Caco-2 (cell line): ENCODE data around the gene JAKMIP3. TPM values are rescaled to one million over a fixed set of nuclear protein-coding genes. Genes with fewer than 3 reads are reported as not detected.
A peak's percentile ranks its signal among the peaks of the same experiment; 100 is the strongest.

ENCODE experiments used
- BruUV-seq: library from RNA; stranded (reverse); fragments of 400-500 nt; replicated peaks from 2 replicates; lab custom pipeline; 2021; lab: Mats Ljungman, UMichigan
- CTCF ChIA-PET: fragments of 300-600 bp; sonication (Branson Sonifier 250); formaldehyde crosslinking; loops from one replicate; lab custom pipeline; 2022; ENCODE audit warnings: antibody characterized with exemption; lab: Charles Lee
- POLR2A ChIA-PET: fragments of 300-600 bp; sonication (Branson Sonifier 250); formaldehyde crosslinking; loops from one replicate; lab custom pipeline; 2022; ENCODE audit warnings: antibody characterized with exemption; lab: Charles Lee
- DNase-seq, 2 experiments: peaks; one replicate each; pipeline versions ENCODE4 v3.0.0 to v3.0.0-alpha.2; 2020 to 2022
- H3K27me3 ChIP-seq: replicated peaks from 2 replicates; pipeline ENCODE4 v1.6.0; 2011; ENCODE audit warnings: low read length; ENCODE audit not compliant: control insufficient read depth, insufficient read depth
- H3K36me3 ChIP-seq: 2 replicates; pipeline ENCODE4 v1.5.1; 2011; ENCODE audit warnings: low read length; ENCODE audit not compliant: control insufficient read depth, insufficient read depth
- H3K4me1 ChIP-seq: fragments of 250-450 bp; sonication (Bioruptor Pico); 2 replicates; pipeline ENCODE4 v1.5.1; 2020; ENCODE audit warnings: mild to moderate bottlenecking
- H3K4me3 ChIP-seq: 2 replicates; pipeline ENCODE4 v1.5.1; 2011; ENCODE audit warnings: low read depth, mild to moderate bottlenecking, control low read depth, low read length
- H3K9me3 ChIP-seq: fragments of 250-450 bp; sonication (Bioruptor Pico); 2 replicates; pipeline ENCODE4 v1.5.1; 2020; ENCODE audit warnings: mild to moderate bottlenecking, moderate library complexity
- H3K27ac Mint-ChIP-seq: one replicate; pipeline ENCODE4 v1.8.0; 2022; ENCODE audit warnings: mixed read lengths; ENCODE audit not compliant: unreplicated experiment
- H3K27me3 Mint-ChIP-seq: one replicate; pipeline ENCODE4 v1.8.0; 2022; ENCODE audit warnings: mixed read lengths; ENCODE audit not compliant: insufficient read depth, unreplicated experiment
- H3K36me3 Mint-ChIP-seq: one replicate; pipeline ENCODE4 v1.8.0; 2022; ENCODE audit warnings: mild to moderate bottlenecking, mixed read lengths; ENCODE audit not compliant: insufficient read depth, unreplicated experiment
- H3K4me1 Mint-ChIP-seq: one replicate; pipeline ENCODE4 v1.8.0; 2022; ENCODE audit warnings: low read depth, mixed read lengths; ENCODE audit not compliant: unreplicated experiment
- H3K4me3 Mint-ChIP-seq: one replicate; pipeline ENCODE4 v1.8.0; 2022; ENCODE audit warnings: mild to moderate bottlenecking, moderate library complexity, mixed read lengths; ENCODE audit not compliant: unreplicated experiment
- H3K9me3 Mint-ChIP-seq: one replicate; pipeline ENCODE4 v1.8.0; 2022; ENCODE audit warnings: mixed read lengths; ENCODE audit not compliant: unreplicated experiment
- CTCF ChIP-seq, 2 experiments: fragments of 200-600 bp in 1 of 2; IDR thresholded peaks; 1 replicate in 1 of 2; 2 replicates in 1 of 2; pipeline versions ENCODE4 v1.5.1 to v1.8.0; 2011 to 2022; ENCODE audit warnings: antibody characterized with exemption in 1 of 2, control low read depth in 1 of 2, inconsistent platforms in 1 of 2, low read depth in 1 of 2, low read length in 1 of 2, mild to moderate bottlenecking in 1 of 2, moderate library complexity in 1 of 2; ENCODE audit not compliant: insufficient read depth in 1 of 2, severe bottlenecking in 1 of 2, unreplicated experiment in 1 of 2
- intact Hi-C: fragments of 100-400 bp; cut with micrococcal nuclease; formaldehyde crosslinking; loops from one replicate; pipeline ENCODE4 v1.10.0; 2022; ENCODE audit not compliant: unreplicated experiment
- total RNA-seq: library from RNA; stranded (reverse); gene quantifications from 2 replicates; pipeline ENCODE4 v1.2.3, GENCODE V29; 2022

Gene JAKMIP3
- total RNA-seq, 1 experiment from 2014 or later, result 0.50 TPM

GRCh38 chr10:132054564-132054963 lies 11.2 kb upstream of the JAKMIP3 start:
- H3K36me3 Mint-ChIP-seq, result peaks cover 4% of the 10 kb centered on the region
- H3K27ac Mint-ChIP-seq, result no peak overlapping the region
- no peaks in the 10 kb centered on the region for H3K4me1 ChIP-seq
- no TSS peak for BruUV-seq
- no peak overlapping the region for H3K4me3 Mint-ChIP-seq
- H3K27me3 ChIP-seq, result no peaks in the 10 kb centered on the region; the same call in 1 of the 2 replicates
- peaks cover 12% of the 10 kb centered on the region for H3K9me3 Mint-ChIP-seq
- ChIA-PET CTCF (no interaction called here), POLR2A (no interaction called here)
- DNase-seq, result peak in 1 of 2 experiments; percentile 54
- peaks cover 3% of the 10 kb centered on the region for H3K27me3 Mint-ChIP-seq
- TF ChIP-seq CTCF (IDR thresholded peaks at IDR 0.05; ENCODE audit: insufficient read depth in 1 of 2, low read depth in 1 of 2, low read length in 1 of 2, severe bottlenecking in 1 of 2, unreplicated experiment in 1 of 2), result no peak
- H3K36me3 ChIP-seq, result no peaks in the 10 kb centered on the region
- H3K9me3 ChIP-seq, result peaks cover 19% of the 10 kb centered on the region
- intact Hi-C loops, result no loop called here
- no peak overlapping the region for H3K4me3 ChIP-seq
- H3K4me1 Mint-ChIP-seq, result no peaks in the 10 kb centered on the region

- Mint-ChIP-seq H3K27ac (no peak overlapping the region), H3K27me3 (peaks cover 11% of the 10 kb centered on the region), H3K36me3 (peaks cover 4% of the 10 kb centered on the region), H3K9me3 (peaks cover 12% of the 10 kb centered on the region), H3K4me1 (no peaks in the 10 kb centered on the region), H3K4me3 (no peak overlapping the region)
- Histone ChIP-seq H3K4me1 (no peaks in the 10 kb centered on the region), H3K27me3 (no peaks in the 10 kb centered on the region; the same call in 1 of the 2 replicates), H3K36me3 (no peaks in the 10 kb centered on the region), H3K9me3 (peaks cover 19% of the 10 kb centered on the region), H3K4me3 (no peak overlapping the region)
- intact Hi-C loops, result no loop called here
- ChIA-PET CTCF (no interaction called here), POLR2A (no interaction called here)
- DNase-seq, result no peak
- BruUV-seq, result no TSS peak
- no peak for TF ChIP-seq CTCF (IDR thresholded peaks at IDR 0.05; ENCODE audit: insufficient read depth in 1 of 2, low read depth in 1 of 2, low read length in 1 of 2, severe bottlenecking in 1 of 2, unreplicated experiment in 1 of 2)
These were observed 10.1 kb upstream of the JAKMIP3 start for GRCh38 chr10:132055616-132056015.

GRCh38 chr10:132056663-132057062 lies 9.1 kb upstream of the JAKMIP3 start:
- Histone ChIP-seq H3K9me3 (peaks cover 19% of the 10 kb centered on the region), H3K4me1 (no peaks in the 10 kb centered on the region), H3K4me3 (no peak overlapping the region), H3K36me3 (no peaks in the 10 kb centered on the region), H3K27me3 (no peaks in the 10 kb centered on the region; the same call in 1 of the 2 replicates)
- ChIA-PET POLR2A (no interaction called here), CTCF (no interaction called here)
- Mint-ChIP-seq H3K9me3 (peaks cover 12% of the 10 kb centered on the region), H3K4me1 (no peaks in the 10 kb centered on the region), H3K36me3 (peaks cover 4% of the 10 kb centered on the region), H3K4me3 (no peak overlapping the region), H3K27me3 (peaks cover 17% of the 10 kb centered on the region), H3K27ac (no peak overlapping the region)
- no peak for TF ChIP-seq CTCF (IDR thresholded peaks at IDR 0.05; ENCODE audit: insufficient read depth in 1 of 2, low read depth in 1 of 2, low read length in 1 of 2, severe bottlenecking in 1 of 2, unreplicated experiment in 1 of 2)
- DNase-seq, result no peak
- intact Hi-C loops, result no loop called here
- BruUV-seq, result no TSS peak
